Choroid plexus epithelial cell (primary cell): ENCODE measurements around the gene FGGY.
A peak's percentile ranks its signal among the peaks of the same experiment; 100 is the strongest.

Source experiments
- DNase-seq: peaks from one replicate; pipeline ENCODE4 v3.0.0-alpha.2; 2010; ENCODE audit warnings: low read depth
- H3K4me3 ChIP-seq: 2 replicates; pipeline ENCODE4 v1.5.1; 2011; ENCODE audit warnings: low read depth, mild to moderate bottlenecking, control low read depth, low read length, moderate library complexity
- CTCF ChIP-seq: conservative IDR thresholded peaks from 2 replicates; pipeline ENCODE4 v1.5.1; 2011; ENCODE audit warnings: low read depth, mild to moderate bottlenecking, control low read depth, inconsistent platforms, low read length, moderate library complexity

FGGY gene

GRCh38 chr1:59499943-59500569, 203.2 kb downstream of the FGGY start:
- no peak for TF ChIP-seq CTCF
- no peak for DNase-seq

GRCh38 chr1:59500950-59501742, 204.3 kb downstream of the FGGY start:
- TF ChIP-seq CTCF: no peak
- no peak for DNase-seq
- no peak overlapping the region for H3K4me3 ChIP-seq

More at GRCh38 chr1:59499943-59500569, 203.2 kb downstream of the FGGY start:
- H3K4me3 ChIP-seq: no peak overlapping the region

GRCh38 chr1:59502009-59502691, 205.3 kb downstream of the FGGY start:
- no peak overlapping the region for H3K4me3 ChIP-seq
- no peak for DNase-seq
- no peak for TF ChIP-seq CTCF

- no peak for TF ChIP-seq CTCF
- DNase-seq: no peak
- H3K4me3 ChIP-seq: no peak overlapping the region
These were observed 207.4 kb downstream of the FGGY start for GRCh38 chr1:59504276-59504675.

GRCh38 chr1:59505596-59506028, 208.7 kb downstream of the FGGY start:
- H3K4me3 ChIP-seq: no peak overlapping the region
- no peak for DNase-seq
- TF ChIP-seq CTCF: no peak

GRCh38 chr1:59506952-59507351, 210.1 kb downstream of the FGGY start:
- DNase-seq: peak; percentile 44
- TF ChIP-seq CTCF: no peak
- no peak overlapping the region for H3K4me3 ChIP-seq
